GM19468 (cell line): ENCODE data around the gene ATP11A.

Experiments used
- ATAC-seq: cut with Tn5 transposase; IDR thresholded peaks from one replicate; pipeline ENCODE4 v1.9.1; 2021; ENCODE audit warnings: mild to moderate bottlenecking, moderate library complexity, moderate number of reproducible peaks; ENCODE audit not compliant: unreplicated experiment; ENCODE audit errors: extremely low read depth

ATP11A gene

GRCh38 chr13:112931028-112931934 is 241.4 kb downstream of the ATP11A start:
- no peak for ATAC-seq

- ATAC-seq = no peak
These were observed 243.1 kb downstream of the ATP11A start for GRCh38 chr13:112932971-112933370.

GRCh38 chr13:112933649-112934048 is 243.8 kb downstream of the ATP11A start:
- no peak for ATAC-seq

- ATAC-seq = no peak
These were observed 244.2 kb downstream of the ATP11A start for GRCh38 chr13:112934078-112934477.
